ENCODE results near the gene SGCG.
"Not testable (repeated sequence)": the region's sequence is repeated elsewhere in the genome, so short reads cannot be mapped to it uniquely, and the experiment has no call there.

Gene SGCG, protein sequence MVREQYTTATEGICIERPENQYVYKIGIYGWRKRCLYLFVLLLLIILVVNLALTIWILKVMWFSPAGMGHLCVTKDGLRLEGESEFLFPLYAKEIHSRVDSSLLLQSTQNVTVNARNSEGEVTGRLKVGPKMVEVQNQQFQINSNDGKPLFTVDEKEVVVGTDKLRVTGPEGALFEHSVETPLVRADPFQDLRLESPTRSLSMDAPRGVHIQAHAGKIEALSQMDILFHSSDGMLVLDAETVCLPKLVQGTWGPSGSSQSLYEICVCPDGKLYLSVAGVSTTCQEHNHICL

DNA sequence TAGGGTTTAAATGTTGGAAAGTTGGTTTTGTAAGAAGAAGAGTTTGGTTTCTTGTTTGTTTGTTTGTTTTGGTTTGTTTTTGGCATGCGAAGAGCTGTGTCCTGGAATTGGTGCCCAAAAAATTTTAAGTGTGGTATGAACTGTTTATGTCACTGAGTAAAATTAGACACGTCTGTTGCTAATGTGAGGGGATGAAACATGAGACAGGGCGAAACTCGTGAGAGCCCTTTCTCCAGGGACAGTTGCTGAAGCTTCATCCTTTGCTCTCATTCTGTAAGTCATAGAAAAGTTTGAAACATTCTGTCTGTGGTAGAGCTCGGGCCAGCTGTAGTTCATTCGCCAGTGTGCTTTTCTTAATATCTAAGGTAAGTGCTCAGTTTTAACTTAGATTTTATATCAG is at the start of gene SGCG:
SGCG (plus strand) TSS at position 269 of the 400 bp plus-strand sequence. CDS start 22,716 bp downstream, outside the sequence.
- DNase-seq: no peak

DNA sequence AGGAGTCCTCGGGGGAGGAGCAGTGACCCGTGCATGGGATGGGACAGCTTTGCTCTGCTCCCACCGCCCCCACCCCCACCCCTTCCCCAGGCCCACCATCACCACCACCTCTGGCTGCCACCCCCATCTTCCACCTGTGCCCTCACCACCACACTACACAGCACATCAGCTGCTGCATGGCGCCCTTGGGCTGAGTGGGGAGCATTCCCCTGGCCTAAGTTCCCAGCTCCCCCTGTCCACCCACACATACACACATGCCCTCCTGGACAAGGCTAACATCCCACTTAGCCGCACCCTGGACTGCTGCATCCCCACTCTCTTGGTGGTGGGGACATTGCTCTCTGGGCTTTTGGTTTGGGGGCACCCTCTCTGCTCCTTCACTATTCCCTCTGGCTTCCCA is 46.2 kb upstream of the SGCG start:
- DNase-seq: no peak

DNA sequence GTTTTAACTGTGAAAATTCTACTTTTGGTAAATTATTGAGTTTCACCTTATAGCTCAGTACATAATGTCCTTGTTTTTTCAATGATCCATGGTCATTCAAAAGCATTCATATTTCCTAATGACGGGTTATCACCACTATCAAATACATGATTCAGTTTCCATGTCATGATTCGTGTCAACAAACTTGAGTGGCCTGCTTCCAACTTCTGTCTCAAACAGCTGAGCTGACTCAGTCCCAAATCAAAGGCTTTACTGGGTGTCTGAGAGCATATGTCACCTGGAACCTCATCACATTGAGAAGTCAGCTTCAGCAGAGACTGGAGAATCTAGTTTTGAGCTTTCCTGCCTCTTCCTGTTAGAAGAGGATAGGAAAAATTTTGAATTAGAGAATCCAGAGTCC is 40.3 kb upstream of the SGCG start:
- DNase-seq: no peak

DNA sequence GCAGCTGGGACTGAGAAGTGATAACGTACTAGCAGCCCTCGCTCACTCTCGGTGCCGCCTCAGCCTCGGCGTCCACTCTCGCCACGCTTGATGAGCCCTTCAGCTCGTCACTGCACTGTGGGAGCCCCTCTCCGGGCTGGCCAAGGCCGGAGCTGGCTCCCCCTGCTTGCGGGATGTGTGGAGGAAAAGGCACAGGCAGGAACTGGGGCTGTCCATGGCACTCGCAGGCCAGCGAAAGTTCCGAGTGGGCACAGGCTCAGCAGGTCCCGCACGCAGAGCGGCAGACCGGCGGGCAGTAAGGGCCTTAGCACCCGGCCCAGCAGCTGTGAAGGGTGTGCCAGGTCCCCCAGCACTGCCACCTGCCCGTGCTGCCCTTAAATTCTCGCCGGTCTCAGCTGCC is 38.8 kb upstream of the SGCG start:
- DNase-seq: no peak

DNA sequence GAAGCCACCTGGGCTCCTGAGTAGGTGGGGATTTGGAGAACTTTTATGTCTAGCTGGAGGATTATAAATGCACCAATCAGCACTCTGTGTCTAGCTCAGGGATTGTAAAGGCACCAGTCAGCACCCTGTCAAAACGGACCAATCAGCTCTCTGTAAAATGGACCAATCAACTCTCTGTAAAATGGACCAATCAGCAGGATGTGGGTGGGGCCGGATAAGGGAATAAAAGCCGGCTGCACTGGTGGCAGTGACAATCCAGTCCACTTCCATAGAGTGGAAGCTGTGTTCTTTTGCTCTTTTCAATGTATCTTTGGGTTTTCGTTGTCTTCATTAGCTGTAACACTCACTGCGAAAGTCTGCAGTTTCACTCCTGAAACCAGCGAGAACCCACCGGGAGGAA is 38.2 kb upstream of the SGCG start:
- not testable (repeated sequence) for DNase-seq

DNA sequence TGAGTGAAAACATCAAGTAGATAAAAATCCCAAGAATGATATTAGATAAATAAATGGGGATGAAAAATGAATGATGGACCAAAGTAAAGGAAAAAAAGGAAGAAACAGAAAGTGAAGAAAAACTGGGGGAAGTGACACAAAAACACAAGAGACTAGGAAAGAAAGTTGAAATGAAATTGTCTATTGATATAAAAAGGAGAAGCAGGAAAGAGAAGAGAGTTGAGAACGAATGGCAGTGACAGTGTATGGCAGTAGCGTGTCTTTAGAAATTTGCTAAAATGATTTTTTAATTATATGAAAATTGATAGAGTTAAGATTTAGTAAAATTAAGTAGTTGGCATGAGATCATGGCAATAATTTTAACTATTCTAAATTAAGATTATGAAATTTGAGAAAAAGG is 36.3 kb upstream of the SGCG start:
- DNase-seq: no peak

DNA sequence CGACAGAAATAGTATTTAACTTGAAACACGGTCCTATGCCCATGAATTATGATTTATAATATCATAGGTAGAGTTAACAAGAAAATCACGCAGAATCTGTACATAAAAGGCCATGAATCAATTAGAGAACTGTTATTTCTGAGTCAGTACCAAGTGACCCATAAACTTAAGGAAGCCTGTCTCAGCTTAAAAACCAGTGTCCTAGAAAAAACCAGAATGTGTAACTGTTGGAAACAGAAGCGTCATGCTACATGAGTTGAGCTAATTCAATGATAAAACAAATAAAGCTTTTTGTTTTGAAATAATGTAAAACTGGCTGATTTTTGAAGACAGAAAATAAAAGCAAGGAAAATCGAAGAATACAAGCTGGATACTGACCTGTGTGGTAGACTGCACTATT is 34.8 kb upstream of the SGCG start:
- no peak for DNase-seq

DNA sequence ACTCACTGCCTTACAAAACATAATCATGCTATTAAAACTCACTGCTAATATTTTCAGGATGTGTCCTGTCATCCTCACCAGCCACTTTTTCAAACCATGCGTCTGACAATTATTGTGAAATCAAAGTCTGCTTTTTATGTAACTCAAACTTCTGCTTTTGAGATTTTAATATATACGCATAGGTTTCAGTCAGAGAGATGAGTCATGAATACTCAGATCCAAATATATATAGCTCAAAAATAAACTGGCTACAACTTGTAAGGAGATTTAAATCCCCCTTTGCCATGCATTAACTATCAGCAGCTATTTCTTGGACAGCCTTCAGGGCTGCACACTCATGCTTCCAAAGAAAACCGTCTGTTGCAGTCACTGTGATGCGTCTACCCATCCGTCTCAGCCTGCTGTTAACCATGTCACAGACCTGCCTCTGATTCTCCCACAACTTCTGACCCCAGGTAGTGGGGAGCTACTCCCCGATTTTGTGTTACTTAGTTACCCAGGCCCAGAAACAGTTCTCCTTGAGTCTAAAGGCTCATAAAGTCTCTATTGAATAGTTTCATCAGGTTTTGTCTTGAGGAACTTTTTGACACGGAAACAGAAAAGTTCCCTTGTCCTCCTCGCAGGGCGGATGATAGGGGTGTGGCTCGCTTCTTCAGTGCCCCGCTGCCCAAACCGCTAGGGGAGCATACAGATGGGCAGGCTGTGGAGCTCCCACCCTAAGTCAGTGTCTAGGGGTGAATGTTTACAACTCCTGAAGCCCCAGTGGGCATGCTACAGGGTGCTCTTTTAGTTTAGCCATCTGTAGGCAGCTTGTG is 33.8 kb upstream of the SGCG start:
- DNase-seq: no peak

DNA sequence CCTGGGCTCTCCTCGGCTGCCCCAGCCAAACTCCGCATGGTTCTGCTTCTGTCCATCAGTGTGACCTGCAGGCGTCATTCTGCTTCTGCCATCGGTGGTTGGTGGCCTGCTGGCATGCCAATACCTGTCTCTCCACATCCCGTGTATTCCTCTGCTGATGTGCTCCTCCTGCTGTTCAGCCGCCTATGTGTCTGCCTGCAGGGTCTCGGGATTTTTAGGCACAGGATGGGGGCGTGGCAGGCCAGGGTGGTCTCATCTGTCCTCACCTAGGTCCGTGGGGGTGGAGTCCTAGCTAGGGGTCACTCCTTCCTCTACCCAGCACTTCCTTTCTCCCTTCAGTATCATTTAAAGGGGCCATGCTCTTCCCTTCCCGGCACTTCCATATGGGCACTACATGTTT is 33.0 kb upstream of the SGCG start:
- no peak for DNase-seq

DNA sequence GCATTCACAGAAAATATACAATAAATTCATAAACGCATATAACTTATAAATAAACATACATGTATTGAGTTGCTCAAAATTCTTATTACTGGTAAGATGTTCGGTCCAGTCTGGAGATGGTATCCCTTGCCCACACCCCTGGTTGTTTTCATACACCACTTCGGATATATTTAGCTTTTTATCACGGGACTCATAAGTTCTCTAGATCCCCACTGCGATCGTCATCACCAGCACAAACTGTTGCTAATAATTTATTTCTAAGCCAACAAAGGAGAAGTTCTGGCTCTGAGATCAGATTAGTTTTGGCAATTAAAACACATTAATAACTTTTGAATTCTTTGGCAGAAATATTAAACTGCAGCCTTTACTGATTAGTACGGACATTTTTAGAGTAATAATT is 23.0 kb upstream of the SGCG start:
- DNase-seq: no peak

DNA sequence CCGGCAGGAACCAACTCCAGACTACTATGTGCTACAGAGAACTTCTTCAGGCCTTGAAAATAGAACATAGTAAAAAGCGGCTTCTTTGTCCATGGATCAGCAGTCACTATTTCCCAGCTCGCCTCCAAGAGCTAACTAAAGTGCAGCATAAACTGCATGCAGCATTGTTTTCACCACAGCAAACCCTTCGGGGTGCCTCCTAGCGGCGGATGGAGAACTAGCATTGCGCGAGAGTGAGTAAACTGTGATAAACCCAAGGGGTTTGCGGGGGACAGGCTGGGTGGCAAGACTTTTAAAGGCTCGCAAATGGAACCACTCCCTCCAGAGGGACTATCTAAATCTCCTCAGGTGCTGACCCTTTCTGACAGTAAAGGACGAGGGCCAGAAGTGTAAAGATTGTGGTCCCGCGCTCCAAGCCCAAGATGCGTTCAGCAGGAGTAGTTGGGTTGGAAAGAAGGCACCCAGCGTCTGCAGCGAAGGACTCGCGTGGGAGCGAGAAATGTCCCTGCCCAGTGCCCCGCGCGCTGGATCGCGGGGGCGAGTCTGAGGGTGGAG is 21.5 kb upstream of the SGCG start:
- no peak for DNase-seq

DNA sequence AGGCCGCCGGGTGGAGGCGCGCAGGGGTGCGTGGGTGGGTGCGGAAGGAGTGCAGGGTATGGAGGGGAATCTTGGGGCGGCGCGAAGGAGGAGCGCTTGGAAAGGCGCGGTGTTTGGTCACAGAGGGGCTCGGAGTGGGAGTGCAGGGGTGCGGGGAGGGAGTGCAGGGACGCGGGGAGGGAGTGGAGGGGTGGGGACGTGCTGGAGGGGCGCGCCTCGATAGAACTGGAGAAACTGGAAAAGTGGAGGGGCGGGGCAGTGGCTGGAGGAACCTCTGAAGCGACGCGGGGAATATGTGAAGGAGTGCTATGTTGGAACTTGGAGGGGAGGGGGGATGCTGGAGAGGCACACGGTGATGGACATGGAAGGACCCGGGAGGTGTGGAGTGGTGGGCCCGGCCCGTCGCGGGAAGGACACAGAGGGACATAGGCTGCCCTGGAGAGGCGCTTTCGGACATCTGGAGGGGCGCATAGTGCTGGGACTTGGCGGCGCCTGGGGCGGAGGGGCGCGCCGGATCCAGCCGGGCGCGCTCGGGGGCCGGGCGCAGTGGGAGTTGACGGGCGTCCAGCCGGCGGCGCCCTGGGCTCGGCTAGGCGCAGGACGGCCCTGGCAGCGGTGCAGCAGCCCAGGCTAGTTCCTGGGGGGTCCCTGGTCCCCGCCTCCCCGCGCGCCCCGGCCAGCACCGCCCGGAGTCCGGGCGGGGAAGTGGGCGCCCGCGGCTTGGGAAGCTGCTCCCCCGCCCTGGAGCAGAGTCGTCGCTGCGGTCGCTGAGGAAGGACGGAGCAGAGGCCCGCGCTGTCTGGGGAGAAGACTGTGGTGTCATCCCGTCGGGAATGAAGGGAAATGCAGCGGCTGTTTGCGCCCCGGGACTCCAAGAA is 20.8 kb upstream of the SGCG start:
- no peak for DNase-seq

DNA sequence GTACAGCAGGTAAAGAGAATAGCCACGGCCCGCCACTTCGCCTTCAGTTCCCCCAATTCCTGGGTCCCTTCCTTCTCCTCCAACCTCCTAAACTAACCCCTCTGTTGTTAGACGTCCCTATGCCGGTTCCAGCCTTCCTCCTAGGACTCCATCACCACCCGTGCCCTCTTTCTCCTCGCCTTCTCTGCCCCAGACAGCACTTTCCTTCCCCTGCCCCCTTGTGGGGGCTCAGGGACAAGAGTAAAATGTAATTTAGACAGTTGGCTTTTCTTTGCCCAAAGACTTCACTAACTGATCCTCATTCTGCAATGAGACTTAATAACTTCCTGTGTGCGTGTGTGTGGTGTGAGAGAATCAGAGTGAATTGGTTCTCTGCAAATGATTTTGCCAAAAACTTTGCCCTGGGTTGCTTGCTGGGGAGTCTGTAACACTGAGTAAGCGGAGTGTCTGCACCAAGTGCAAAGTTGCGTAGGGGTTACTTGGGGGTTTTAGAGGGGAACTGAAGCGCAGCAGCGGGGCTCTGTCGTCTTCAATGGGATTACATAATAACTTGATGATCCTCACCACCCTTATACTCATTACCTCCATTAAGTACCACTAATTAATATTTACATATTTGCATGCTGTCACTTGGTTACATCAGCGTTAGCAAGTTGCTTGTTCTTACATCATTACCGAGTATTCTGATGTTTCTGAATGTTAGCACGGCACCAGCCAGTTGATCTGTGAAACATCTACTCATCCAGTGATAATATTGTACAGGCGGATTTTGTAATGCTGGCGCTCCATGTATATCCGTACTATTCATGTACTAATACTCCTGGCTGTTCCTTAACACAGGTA is 19.9 kb upstream of the SGCG start:
- DNase-seq: no peak

DNA sequence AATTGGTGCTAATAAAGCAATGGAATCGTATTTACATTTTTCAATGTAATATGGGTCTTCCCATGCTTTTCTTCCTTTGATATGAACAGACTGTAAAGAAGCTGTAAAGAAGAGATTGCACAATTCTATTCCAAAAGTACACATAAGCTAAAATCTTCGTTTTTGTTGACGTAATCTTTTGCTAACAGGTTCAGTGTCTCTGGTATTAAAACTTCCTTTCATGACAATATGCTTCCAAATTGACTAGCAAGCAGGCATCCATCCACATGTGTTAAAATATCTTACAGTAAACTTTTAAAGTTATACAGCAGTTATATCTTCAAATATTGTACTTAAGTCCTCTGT is 19.3 kb upstream of the SGCG start:
- DNase-seq: no peak

DNA sequence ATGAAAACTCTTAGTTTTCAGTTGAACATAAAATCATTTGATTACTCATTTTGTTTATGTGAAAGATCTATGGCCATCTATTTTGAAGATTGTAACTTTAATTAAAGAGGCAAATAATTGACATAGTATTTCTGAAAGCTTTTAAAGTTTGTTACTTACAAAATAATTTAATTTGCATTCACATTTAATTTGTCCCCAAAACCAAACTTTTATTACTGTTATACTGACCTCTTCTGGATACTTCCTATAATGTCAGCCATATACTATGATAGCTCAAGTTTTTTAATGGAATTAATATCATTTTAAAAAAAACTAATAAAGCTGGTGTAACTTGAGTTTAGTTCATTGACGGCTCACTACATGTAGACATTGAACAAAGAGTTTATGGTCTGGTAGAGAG is 4.9 kb upstream of the SGCG start:
- DNase-seq: no peak

DNA sequence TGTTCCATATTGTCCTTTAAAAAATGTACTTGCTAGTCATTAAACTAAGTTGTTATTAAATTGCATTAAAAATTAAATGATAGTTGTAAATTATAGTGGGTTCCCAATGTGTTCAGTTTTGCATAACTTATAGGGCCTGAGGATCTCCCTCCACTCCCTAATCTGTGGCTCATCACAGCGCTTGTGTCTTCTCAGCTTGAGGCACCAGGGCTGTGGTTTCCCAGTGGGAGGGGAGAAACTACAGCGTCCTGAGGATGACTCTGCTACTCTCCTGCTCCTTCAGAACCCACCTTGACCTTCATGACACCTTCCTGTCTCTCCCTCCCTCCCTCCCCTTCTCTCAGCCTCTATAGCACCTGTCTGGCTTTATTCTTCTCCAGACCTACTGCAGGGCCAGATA is 1.4 kb downstream of the SGCG start:
- no peak for DNase-seq

DNA sequence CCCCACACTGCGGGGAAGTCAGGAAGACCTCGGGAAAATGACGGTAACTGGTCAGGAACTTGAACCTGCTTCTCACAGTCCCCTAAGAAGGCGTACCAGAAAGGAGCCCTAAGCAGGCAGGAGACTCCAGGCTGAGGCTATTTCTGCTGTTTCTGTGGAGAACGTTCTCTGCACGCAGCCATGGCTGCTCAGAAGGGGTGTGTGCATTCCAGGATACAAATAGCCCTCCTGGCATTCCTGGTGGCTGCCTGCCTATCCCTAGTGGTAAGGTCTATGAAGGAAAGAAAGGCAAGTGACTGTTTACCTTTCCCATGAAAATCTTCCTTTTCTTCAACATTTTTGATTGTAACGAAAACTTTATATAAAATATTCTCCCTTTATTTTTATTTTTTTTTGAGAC is 2.5 kb downstream of the SGCG start:
- no peak for DNase-seq

DNA sequence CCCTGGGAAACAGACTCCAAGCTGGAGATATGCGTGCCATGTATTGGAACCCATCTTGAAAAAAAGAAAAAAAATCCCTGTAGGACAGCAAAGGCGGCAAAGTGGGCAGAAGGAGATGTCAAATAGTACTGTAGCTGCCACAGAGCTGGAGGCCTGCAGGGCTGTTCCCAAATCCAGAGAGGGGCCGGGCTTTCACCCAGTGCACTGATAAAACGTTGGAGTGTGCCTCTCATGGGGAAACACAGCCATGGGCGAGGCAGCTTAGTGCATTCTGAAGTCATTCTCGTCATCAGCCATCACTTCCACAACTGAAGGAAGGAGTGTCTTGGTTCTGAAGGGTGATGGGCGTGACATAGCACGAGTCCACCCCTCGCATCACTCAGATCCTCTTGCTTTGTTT is 4.8 kb downstream of the SGCG start:
- no peak for DNase-seq

DNA sequence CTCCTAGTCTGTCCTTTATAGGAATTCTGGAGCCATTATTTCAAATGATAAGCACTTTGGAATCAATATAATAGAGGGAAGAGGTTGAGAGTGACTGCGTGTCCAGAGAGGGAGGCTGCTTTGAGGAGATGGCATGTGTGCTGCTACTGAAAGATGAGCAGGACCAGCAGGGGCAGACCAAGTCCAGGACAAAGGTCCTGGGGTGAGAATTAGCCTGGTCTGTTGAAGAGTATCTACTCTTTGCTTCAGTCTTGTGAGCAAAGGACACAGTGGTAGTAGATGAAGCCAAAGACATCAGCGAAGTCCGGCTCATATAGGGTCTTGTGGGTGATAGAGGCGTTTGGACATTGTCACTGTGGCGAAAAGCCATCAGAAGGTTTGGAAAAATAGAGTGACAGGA is 21.1 kb downstream of the SGCG start:
- no peak for DNase-seq

DNA sequence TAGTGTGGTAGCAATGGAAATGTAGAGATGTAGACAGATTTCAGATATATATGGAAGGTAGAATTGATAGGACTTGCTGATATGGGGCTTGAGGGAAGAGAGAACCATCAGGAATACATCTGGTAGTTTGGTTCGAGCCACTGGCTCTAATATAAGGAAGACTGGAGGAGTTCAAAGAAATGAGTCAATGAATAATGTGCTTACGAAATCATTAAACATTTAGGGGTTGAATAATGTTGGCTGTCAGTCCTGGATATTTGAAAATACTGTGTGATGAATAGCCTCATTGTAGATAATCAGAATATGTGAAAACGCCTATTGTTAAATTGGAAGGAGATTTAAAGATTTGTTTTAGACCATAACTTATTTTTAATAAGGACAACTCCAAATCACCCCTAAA is 21.6 kb downstream of the SGCG start:
- no peak for DNase-seq

DNA sequence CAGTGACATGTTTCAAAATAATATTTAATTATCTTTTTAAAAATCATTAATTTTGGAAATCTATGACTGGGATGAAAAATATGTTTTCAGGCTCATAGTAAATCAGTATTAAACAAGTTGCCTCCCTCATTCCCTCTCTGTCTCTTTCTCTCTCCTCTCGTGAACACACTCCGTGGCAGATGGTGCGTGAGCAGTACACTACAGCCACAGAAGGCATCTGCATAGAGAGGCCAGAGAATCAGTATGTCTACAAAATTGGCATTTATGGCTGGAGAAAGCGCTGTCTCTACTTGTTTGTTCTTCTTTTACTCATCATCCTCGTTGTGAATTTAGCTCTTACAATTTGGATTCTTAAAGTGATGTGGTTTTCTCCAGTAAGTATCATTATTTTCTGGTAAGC is 22.7 kb downstream of the SGCG start:
- no peak for DNase-seq

DNA sequence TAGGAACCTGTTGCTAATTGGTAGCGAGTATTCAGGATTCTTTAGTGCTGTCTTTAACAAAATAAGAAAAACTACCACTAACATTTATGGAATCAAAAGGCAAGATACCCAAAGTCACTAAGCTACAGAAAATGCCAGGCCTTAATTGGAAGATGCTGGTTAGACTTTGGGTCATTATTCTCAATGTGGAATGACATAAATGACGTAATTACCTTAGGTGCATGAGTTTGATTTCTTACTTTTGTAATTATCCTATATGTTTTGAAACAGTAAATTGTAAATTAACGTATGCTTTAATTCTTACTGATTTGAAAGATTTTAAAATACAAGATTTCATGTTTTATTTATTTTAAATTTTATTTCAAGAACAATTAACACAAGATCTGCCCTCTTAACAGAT is 25.0 kb downstream of the SGCG start:
- DNase-seq: no peak

DNA sequence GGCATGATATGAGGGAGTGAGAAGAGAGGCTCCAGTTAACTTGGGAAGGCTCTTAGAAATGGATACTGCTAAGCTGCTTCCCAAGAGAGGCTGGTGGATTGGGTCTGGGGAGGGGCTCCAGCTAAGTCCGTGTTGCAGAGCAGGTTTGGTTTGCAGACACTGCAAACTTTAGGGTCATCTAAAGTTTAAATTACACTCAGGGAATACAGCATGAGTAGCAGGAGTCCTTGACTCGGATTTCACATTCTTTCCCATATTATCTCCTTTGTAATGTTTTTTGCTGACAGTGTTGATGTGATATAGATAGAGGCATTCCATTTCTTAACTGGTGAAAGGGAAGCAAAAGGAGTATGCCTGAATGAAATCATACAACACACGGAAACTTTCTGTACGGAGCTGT is 31.9 kb downstream of the SGCG start:
- no peak for DNase-seq
